NCI-H2081 (cell line): Measurements from ENCODE around the gene IFNGR1.

ENCODE experiments used
- DNase-seq, 2 experiments: peaks; one replicate each; lab custom pipeline; 2025; lab: John Stamatoyannopoulos, UW

IFNGR1 gene

DNA sequence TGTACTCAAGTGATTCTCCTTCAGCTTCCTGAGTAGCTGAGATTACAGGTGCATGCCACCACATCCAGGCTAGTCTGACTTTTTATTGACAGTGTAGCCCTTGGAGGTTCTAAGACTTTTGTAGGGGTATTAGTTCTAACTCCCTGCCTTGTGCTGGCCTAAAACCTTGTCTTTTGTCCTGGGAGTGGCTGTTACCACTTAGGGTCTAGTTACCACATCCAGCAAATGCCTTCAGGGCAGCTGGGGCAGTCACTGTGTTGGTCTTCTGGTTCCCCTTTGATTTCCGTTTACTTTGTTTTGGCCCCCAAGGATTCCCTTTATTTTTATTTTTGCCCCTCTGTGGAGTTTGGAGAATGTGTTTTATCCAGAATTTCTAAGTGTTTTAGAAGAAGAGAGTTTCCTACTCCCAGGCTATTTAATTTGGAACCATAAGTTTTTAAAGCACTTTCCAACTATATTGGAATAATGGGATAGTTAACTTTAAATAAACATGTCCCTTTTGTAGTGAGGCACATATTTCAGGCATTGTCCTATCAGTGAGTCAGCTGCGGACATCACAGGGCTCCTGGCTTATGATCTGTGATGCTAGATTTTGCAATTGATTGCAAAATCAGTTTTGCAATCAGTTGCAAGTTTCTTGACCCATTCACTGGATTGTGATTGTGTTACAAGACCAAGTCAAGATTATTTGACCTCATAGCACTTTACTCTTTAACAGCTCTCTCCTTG is 70.7 kb downstream of the IFNGR1 start:
- DNase-seq, result no peak
